Mesothelial cell of epicardium (in vitro differentiated cells): ENCODE data around the gene EYS. TPM values are rescaled to one million over a fixed set of nuclear protein-coding genes. Genes with fewer than 3 reads are reported as not detected.
"Not testable (repeated sequence)": the region's sequence is repeated elsewhere in the genome, so short reads cannot be mapped to it uniquely, and the experiment has no call there.

Experiments used
- DNase-seq, 2 experiments: peaks; one replicate each; pipeline ENCODE4 v3.0.0; 2021; ENCODE audit warnings: low spot score in 2 of 2; ENCODE audit not compliant: unreplicated experiment in 2 of 2
- H3K27ac Mint-ChIP-seq: 2 replicates; pipeline ENCODE4 v1.8.0; 2021; ENCODE audit warnings: mixed read lengths
- H3K27me3 Mint-ChIP-seq: 2 replicates; pipeline ENCODE4 v1.8.0; 2021; ENCODE audit warnings: low read depth, mixed read lengths
- H3K36me3 Mint-ChIP-seq: 2 replicates; pipeline ENCODE4 v1.8.0; 2021; ENCODE audit warnings: mixed read lengths
- H3K4me1 Mint-ChIP-seq: 2 replicates; pipeline ENCODE4 v1.8.0; 2021; ENCODE audit warnings: mixed read lengths
- H3K4me3 Mint-ChIP-seq: 2 replicates; pipeline ENCODE4 v1.8.0; 2021; ENCODE audit warnings: mild to moderate bottlenecking, moderate library complexity, mixed read lengths
- H3K9me3 Mint-ChIP-seq: 2 replicates; pipeline ENCODE4 v1.8.0; 2021; ENCODE audit warnings: mixed read lengths
- CTCF ChIP-seq: fragments of 200-600 bp; sonication (generic); IDR thresholded peaks from one replicate; pipeline ENCODE4 v1.5.0; 2021; ENCODE audit warnings: antibody characterized with exemption; ENCODE audit not compliant: unreplicated experiment
- total RNA-seq: library from RNA; stranded (reverse); gene quantifications from 3 replicates; pipeline ENCODE4 v1.2.1, GENCODE V29; 2021

The EYS gene
- total RNA-seq, 1 donor from 2014 or later, result 0.69 TPM

- no peak for DNase-seq
- H3K4me1 Mint-ChIP-seq, result no peaks in the 10 kb centered on the region
- no peak overlapping the region for H3K27ac Mint-ChIP-seq
- no peak for TF ChIP-seq CTCF
- H3K27me3 Mint-ChIP-seq, result peaks cover 2% of the 10 kb centered on the region
- no peaks in the 10 kb centered on the region for H3K36me3 Mint-ChIP-seq
- no peaks in the 10 kb centered on the region for H3K9me3 Mint-ChIP-seq
- no peak overlapping the region for H3K4me3 Mint-ChIP-seq
These were observed 1770.6 kb downstream of the EYS start for GRCh38 chr6:63936399-63936798.

GRCh38 chr6:63935732-63936131 is 1771.3 kb downstream of the EYS start:
- Mint-ChIP-seq H3K4me3 (no peak overlapping the region), H3K9me3 (no peaks in the 10 kb centered on the region), H3K27ac (no peak overlapping the region), H3K4me1 (no peaks in the 10 kb centered on the region), H3K36me3 (no peaks in the 10 kb centered on the region), H3K27me3 (peaks cover 2% of the 10 kb centered on the region)
- no peak for DNase-seq
- no peak for TF ChIP-seq CTCF

- not testable (repeated sequence) for H3K27me3 Mint-ChIP-seq, H3K4me1 Mint-ChIP-seq, H3K36me3 Mint-ChIP-seq, H3K27ac Mint-ChIP-seq, H3K9me3 Mint-ChIP-seq, DNase-seq, H3K4me3 Mint-ChIP-seq
These were observed 1773.1 kb downstream of the EYS start for GRCh38 chr6:63933948-63934347.

- Mint-ChIP-seq H3K4me1 (no peaks in the 10 kb centered on the region), H3K27ac (no peak overlapping the region), H3K4me3 (no peak overlapping the region), H3K9me3 (no peaks in the 10 kb centered on the region), H3K27me3 (peaks cover 2% of the 10 kb centered on the region), H3K36me3 (no peaks in the 10 kb centered on the region)
- DNase-seq, result no peak
- TF ChIP-seq CTCF, result no peak
These were observed 1776.2 kb downstream of the EYS start for GRCh38 chr6:63930848-63931247.

- DNase-seq, result no peak
- no peak for TF ChIP-seq CTCF
- no peak overlapping the region for H3K4me3 Mint-ChIP-seq
- H3K27ac Mint-ChIP-seq, result no peak overlapping the region
- H3K27me3 Mint-ChIP-seq, result no peaks in the 10 kb centered on the region
- H3K9me3 Mint-ChIP-seq, result no peaks in the 10 kb centered on the region
- H3K36me3 Mint-ChIP-seq, result no peaks in the 10 kb centered on the region
- no peaks in the 10 kb centered on the region for H3K4me1 Mint-ChIP-seq
These were observed 1777.9 kb downstream of the EYS start for GRCh38 chr6:63929111-63929510.

- no peak for TF ChIP-seq CTCF
- Mint-ChIP-seq H3K36me3 (no peaks in the 10 kb centered on the region), H3K4me1 (no peaks in the 10 kb centered on the region), H3K4me3 (no peak overlapping the region), H3K27me3 (no peaks in the 10 kb centered on the region), H3K27ac (no peak overlapping the region), H3K9me3 (no peaks in the 10 kb centered on the region)
- no peak for DNase-seq
These were observed 1778.4 kb downstream of the EYS start for GRCh38 chr6:63928613-63929012.
